ENCODE measurements around the gene VIL1. TPM values are rescaled to one million over a fixed set of nuclear protein-coding genes. Genes with fewer than 3 reads are reported as not detected.

Gene VIL1
- total and polyA plus RNA-seq, 2 of the 13 experiments (the other 11 are each of a cell fraction or from before 2014, with no cell fraction given) = 287 to 301 TPM

DNA sequence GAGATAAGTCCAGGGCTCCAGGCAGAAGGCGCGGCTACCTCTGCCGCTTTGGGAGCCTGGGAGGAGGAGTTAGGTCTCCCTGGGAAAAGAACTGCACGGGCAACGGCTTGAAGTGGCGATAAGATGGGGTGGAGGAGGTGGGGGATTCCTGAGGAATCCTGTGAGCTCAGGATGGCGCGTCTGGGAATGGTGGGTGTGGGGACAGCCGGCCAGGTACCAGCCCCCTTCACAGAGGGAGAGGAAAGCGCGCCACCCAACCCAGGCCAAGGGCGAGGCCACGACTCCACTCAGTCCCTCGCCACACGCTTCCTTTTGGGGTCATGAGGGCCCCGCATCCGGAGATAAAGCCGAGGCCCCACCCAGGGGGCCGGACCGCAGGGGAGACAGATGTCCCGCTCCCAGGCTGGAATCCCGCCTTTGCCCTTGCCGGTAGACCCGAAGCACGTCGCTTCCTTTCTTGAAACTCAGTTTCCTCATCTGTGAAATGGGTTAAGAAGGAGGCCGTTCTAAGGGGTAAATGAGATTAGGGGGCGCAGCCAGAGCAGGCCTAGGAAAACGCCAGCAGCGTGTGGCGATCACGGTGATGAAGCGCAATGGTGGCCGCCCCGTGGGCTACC, 21.0 kb upstream of the VIL1 start (continued):
- TF ChIP-seq, protein P1, sequence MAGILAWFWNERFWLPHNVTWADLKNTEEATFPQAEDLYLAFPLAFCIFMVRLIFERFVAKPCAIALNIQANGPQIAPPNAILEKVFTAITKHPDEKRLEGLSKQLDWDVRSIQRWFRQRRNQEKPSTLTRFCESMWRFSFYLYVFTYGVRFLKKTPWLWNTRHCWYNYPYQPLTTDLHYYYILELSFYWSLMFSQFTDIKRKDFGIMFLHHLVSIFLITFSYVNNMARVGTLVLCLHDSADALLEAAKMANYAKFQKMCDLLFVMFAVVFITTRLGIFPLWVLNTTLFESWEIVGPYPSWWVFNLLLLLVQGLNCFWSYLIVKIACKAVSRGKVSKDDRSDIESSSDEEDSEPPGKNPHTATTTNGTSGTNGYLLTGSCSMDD (CRISPR knock-in tag; IDR thresholded peaks at IDR 0.05) = no peak
- TF ChIP-seq IKZF4 (CRISPR knock-in tag; IDR thresholded peaks at IDR 0.05; ENCODE audit: borderline replicate concordance, low read depth, not compliant biosample characterization) (peak; percentile 57), HDAC1 (CRISPR knock-in tag; IDR thresholded peaks at IDR 0.05) (peak; percentile 91), KAT8 (CRISPR knock-in tag; IDR thresholded peaks at IDR 0.05) (peak; percentile 56)
- TF ChIP-seq, protein P2, sequence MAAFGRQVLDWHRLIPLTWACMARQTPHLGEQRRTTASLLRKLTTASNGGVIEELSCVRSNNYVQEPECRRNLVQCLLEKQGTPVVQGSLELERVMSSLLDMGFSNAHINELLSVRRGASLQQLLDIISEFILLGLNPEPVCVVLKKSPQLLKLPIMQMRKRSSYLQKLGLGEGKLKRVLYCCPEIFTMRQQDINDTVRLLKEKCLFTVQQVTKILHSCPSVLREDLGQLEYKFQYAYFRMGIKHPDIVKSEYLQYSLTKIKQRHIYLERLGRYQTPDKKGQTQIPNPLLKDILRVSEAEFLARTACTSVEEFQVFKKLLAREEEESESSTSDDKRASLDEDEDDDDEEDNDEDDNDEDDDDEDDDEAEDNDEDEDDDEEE (CRISPR knock-in tag; IDR thresholded peaks at IDR 0.05) = no peak

DNA sequence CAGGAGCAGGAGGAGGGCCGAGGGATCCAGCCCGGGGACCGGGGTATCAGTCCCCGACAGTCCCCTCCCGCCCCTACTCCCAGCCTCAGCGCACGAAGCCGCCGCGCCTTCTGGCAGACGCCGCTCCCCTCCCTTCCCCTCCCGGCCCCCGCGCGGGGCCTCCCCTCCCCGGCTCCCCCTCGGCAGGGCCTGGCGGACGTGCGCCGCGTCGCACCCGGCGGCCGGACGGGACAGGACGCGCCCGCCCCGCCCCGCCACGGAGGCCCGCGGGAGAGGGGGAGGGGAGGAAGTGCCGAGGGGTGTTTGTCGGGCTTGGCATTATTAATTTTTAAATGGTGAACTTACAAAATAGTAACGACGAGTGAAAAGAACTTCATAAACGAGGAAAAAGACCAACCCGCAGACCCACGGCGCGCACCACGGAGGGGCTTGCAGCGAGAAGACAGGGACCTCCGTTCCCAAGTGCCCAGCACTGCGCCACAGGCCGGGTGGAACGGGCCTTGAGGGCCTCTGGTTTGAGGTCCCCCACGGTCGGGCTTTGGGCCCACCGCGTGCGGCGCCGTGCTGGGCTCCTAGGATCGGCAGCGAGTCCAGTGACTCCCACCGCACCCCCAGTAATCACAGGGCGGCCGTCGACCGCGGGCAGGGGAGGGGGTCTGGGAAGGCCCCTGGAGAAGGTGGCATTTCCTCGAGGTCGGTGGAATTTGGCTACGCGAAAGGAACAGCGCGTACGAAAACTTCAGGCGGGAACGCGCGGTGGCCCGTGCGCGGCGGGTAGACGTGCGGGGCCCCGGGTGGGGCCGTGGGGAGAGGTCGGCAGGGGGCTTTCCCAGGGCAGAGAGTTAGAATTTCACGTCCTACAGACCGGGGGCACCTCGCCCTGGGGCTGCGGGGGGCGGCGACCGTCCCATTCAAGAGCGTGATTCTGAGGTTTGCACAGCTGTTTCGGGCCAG, 20.2 kb upstream of the VIL1 start:
- H3K9ac ChIP-seq (ENCODE audit: insufficient read depth, low read depth, low read length) = peak overlapping the region; percentile 97
- no peaks in the 10 kb centered on the region; the same call in 1 of the 2 replicates for H4K20me1 ChIP-seq (ENCODE audit: insufficient read depth, low read length)
- H3K79me2 ChIP-seq (ENCODE audit: insufficient read depth, low read length) = peaks cover 49% of the 10 kb centered on the region
- BruUV-seq (replicated peaks) = TSS peak; percentile 26
- WGBS (ENCODE audit: low lambda C conversion rate) = under 1% methylated on average over 63 of the region's 95 CpGs
- ATAC-seq (peak; percentile 5), DNase-seq (ENCODE audit: low spot score) (peak; percentile 68), FAIRE-seq (no peak)
- H3K4me2 ChIP-seq (ENCODE audit: low read depth, low read length) = peak overlapping the region; percentile 98
- H3K27ac ChIP-seq (ENCODE audit: extremely low read length, insufficient read depth, low read length) = peak overlapping the region; percentile 99
- no peaks in the 10 kb centered on the region for H3K9me3 ChIP-seq (ENCODE audit: low read length)
- in situ Hi-C loops (cut with HindIII; ENCODE audit: extremely low pct_ligation_motif_present, low pct_unique_long_range_greater_than_20kb) = loop anchor here (5.0 kb wide), 1 partner anchor 106 kb away; the partner anchor contains the start of gene TMBIM1
- peak overlapping the region; percentile 71 to 97 (median 85) for H3K4me3 ChIP-seq (replicated peaks in 1 of 3; ENCODE audit: insufficient read depth in 1 of 3, low read depth in 2 of 3, low read length in 3 of 3)
- intact Hi-C loops (cut with micrococcal nuclease; ENCODE audit: unreplicated experiment) = loop anchor here (5.0 to 10.0 kb wide), 2 partner anchors 169 to 214 kb away; partner anchors contain the start of genes CNOT9 and USP37
- no peak overlapping the region for H2AFZ ChIP-seq (ENCODE audit: low read length)
- H3K36me3 ChIP-seq (replicated peaks in 1 of 2; ENCODE audit: control insufficient read depth in 1 of 2, insufficient read depth in 2 of 2, low read length in 2 of 2) = peaks cover 19 to 28% of the 10 kb centered on the region in 2 experiments; a peak in 4 of 5 replicates
- ChIA-PET CTCF (ENCODE audit: low intra/inter-chr PET ratio, low total read pairs) (no interaction called here), POLR2A (interaction anchor here (1.6 to 1.7 kb wide), 2 partner anchors 108 to 112 kb away, joined by 9 to 16 read pairs; no protein-coding TSS in a partner anchor)
- peaks cover 55% of the 10 kb centered on the region for H3K4me1 ChIP-seq (ENCODE audit: insufficient read depth, low read length)
- no peaks in the 10 kb centered on the region; a peak in 1 of 5 replicates for H3K27me3 ChIP-seq (ENCODE audit: control insufficient read depth in 1 of 2, insufficient read depth in 2 of 2, low read length in 2 of 2)
- TF ChIP-seq MAFF (IDR thresholded peaks at IDR 0.05; ENCODE audit: low read depth, low read length) (no peak), TMF1 (CRISPR knock-in tag; IDR thresholded peaks at IDR 0.05; ENCODE audit: low read depth) (peak; percentile 20), KLF15 (CRISPR knock-in tag; IDR thresholded peaks at IDR 0.05; ENCODE audit: borderline replicate concordance) (peak; percentile 89), NR3C1 (CRISPR knock-in tag; IDR thresholded peaks at IDR 0.05) (no peak), ZNF605 (CRISPR knock-in tag; IDR thresholded peaks at IDR 0.05) (peak; percentile 70; the same call in 1 of the 2 replicates), ZNF207 (IDR thresholded peaks at IDR 0.05; ENCODE audit: borderline replicate concordance) (no peak), KDM1A (CRISPR knock-in tag; IDR thresholded peaks at IDR 0.05) (no peak)
- TF ChIP-seq, protein P3, sequence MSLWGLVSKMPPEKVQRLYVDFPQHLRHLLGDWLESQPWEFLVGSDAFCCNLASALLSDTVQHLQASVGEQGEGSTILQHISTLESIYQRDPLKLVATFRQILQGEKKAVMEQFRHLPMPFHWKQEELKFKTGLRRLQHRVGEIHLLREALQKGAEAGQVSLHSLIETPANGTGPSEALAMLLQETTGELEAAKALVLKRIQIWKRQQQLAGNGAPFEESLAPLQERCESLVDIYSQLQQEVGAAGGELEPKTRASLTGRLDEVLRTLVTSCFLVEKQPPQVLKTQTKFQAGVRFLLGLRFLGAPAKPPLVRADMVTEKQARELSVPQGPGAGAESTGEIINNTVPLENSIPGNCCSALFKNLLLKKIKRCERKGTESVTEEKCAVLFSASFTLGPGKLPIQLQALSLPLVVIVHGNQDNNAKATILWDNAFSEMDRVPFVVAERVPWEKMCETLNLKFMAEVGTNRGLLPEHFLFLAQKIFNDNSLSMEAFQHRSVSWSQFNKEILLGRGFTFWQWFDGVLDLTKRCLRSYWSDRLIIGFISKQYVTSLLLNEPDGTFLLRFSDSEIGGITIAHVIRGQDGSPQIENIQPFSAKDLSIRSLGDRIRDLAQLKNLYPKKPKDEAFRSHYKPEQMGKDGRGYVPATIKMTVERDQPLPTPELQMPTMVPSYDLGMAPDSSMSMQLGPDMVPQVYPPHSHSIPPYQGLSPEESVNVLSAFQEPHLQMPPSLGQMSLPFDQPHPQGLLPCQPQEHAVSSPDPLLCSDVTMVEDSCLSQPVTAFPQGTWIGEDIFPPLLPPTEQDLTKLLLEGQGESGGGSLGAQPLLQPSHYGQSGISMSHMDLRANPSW (CRISPR knock-in tag; IDR thresholded peaks at IDR 0.05; ENCODE audit: borderline replicate concordance) = no peak
- TF ChIP-seq, protein P4, sequence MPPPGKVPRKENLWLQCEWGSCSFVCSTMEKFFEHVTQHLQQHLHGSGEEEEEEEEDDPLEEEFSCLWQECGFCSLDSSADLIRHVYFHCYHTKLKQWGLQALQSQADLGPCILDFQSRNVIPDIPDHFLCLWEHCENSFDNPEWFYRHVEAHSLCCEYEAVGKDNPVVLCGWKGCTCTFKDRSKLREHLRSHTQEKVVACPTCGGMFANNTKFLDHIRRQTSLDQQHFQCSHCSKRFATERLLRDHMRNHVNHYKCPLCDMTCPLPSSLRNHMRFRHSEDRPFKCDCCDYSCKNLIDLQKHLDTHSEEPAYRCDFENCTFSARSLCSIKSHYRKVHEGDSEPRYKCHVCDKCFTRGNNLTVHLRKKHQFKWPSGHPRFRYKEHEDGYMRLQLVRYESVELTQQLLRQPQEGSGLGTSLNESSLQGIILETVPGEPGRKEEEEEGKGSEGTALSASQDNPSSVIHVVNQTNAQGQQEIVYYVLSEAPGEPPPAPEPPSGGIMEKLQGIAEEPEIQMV (CRISPR knock-in tag; IDR thresholded peaks at IDR 0.05; ENCODE audit: low read depth) = no peak

Measured in HepG2 (cell line).